ENCODE results near the gene TNPO3. TPM values are rescaled to one million over a fixed set of nuclear protein-coding genes. Genes with fewer than 3 reads are reported as not detected.
"Not testable (repeated sequence)": the region's sequence is repeated elsewhere in the genome, so short reads cannot be mapped to it uniquely, and the experiment has no call there.

The TNPO3 gene
- total RNA-seq, 2 experiments from 2014 or later: 44.3 to 48.1 TPM

GRCh38 chr7:129066290-129067131 lies 11.6 kb upstream of the TNPO3 start:
- Mint-ChIP-seq H3K4me1 (peaks cover 6% of the 10 kb centered on the region), H3K4me3 (no peak overlapping the region), H3K27me3 (peaks cover 19% of the 10 kb centered on the region), H3K36me3 (ENCODE audit: low read depth) (no peaks in the 10 kb centered on the region), H3K9me3 (peaks cover 7% of the 10 kb centered on the region), H3K27ac (no peak overlapping the region)
- ChIA-PET POLR2A (no interaction called here), CTCF (interaction anchor here (1.1 to 1.4 kb wide), 2 partner anchors 18 to 25 kb away, joined by 3 to 6 read pairs; no protein-coding TSS in a partner anchor)
- no peak for DNase-seq

- ChIA-PET POLR2A (interaction anchor here (0.7 kb wide), 1 partner anchor 9 kb away, joined by 4 read pairs; no protein-coding TSS in a partner anchor), CTCF (interaction anchor here (0.8 to 2.1 kb wide), 4 partner anchors 9 to 154 kb away, joined by 3 to 8 read pairs (median 4); no protein-coding TSS in a partner anchor)
- Mint-ChIP-seq H3K27me3 (peaks cover 16% of the 10 kb centered on the region), H3K27ac (peak overlapping the region; percentile 99), H3K4me3 (peak overlapping the region; percentile 94), H3K9me3 (no peaks in the 10 kb centered on the region), H3K4me1 (peaks cover 26% of the 10 kb centered on the region), H3K36me3 (ENCODE audit: low read depth) (peaks cover 16% of the 10 kb centered on the region)
- DNase-seq: no peak
These were observed 1.1 kb upstream of the TNPO3 start for GRCh38 chr7:129055861-129056464.

GRCh38 chr7:129055294-129055816 lies 444 bp upstream of the TNPO3 start:
- POLR2A ChIA-PET: interaction anchor here (0.7 kb wide), 1 partner anchor 10 kb away, joined by 4 read pairs; no protein-coding TSS in a partner anchor
- no peaks in the 10 kb centered on the region for H3K9me3 Mint-ChIP-seq
- CTCF ChIA-PET: interaction anchor here (0.8 to 2.1 kb wide), 6 partner anchors 10 to 155 kb away, joined by 3 to 8 read pairs (median 4); no protein-coding TSS in a partner anchor
- H3K27me3 Mint-ChIP-seq: peaks cover 16% of the 10 kb centered on the region
- H3K4me3 Mint-ChIP-seq: peak overlapping the region; percentile 94
- H3K27ac Mint-ChIP-seq: peak overlapping the region; percentile 99
- H3K4me1 Mint-ChIP-seq: peaks cover 31% of the 10 kb centered on the region
- no peak for DNase-seq
- peaks cover 22% of the 10 kb centered on the region for H3K36me3 Mint-ChIP-seq (ENCODE audit: low read depth)

GRCh38 chr7:129053938-129054437 lies 923 bp downstream of the TNPO3 start:
- DNase-seq: no peak
- CTCF ChIA-PET: interaction anchor here (0.7 to 2.1 kb wide), 6 partner anchors 11 to 137 kb away, joined by 3 to 8 read pairs (median 4); no protein-coding TSS in a partner anchor
- peak overlapping the region; percentile 94 for H3K4me3 Mint-ChIP-seq
- no peaks in the 10 kb centered on the region for H3K9me3 Mint-ChIP-seq
- POLR2A ChIA-PET: interaction anchor here (0.6 kb wide), 2 partner anchors 9 to 775 kb away, joined by 3 to 7 read pairs; no protein-coding TSS in a partner anchor
- H3K27me3 Mint-ChIP-seq: peaks cover 8% of the 10 kb centered on the region
- peak overlapping the region; percentile 99 for H3K27ac Mint-ChIP-seq
- peaks cover 30% of the 10 kb centered on the region for H3K36me3 Mint-ChIP-seq (ENCODE audit: low read depth)
- peaks cover 40% of the 10 kb centered on the region for H3K4me1 Mint-ChIP-seq

GRCh38 chr7:129052441-129052840 lies 2.5 kb downstream of the TNPO3 start:
- Mint-ChIP-seq H3K9me3 (no peaks in the 10 kb centered on the region), H3K27me3 (no peaks in the 10 kb centered on the region)
- CTCF ChIA-PET: interaction anchor here (1.0 kb wide), 1 partner anchor 11 kb away, joined by 3 read pairs; no protein-coding TSS in a partner anchor

GRCh38 chr7:129051459-129051858 lies 3.5 kb downstream of the TNPO3 start:
- H3K27ac Mint-ChIP-seq, DNase-seq, H3K9me3 Mint-ChIP-seq, H3K27me3 Mint-ChIP-seq, POLR2A ChIA-PET, H3K4me3 Mint-ChIP-seq: not testable (repeated sequence)
- CTCF ChIA-PET: interaction anchor here (0.6 to 1.0 kb wide), 3 partner anchors 10 to 485 kb away, joined by 3 read pairs; no protein-coding TSS in a partner anchor
- H3K36me3 Mint-ChIP-seq (ENCODE audit: low read depth): peaks cover 53% of the 10 kb centered on the region
- H3K4me1 Mint-ChIP-seq: peaks cover 60% of the 10 kb centered on the region

More at GRCh38 chr7:129052441-129052840, 2.5 kb downstream of the TNPO3 start:
- Mint-ChIP-seq H3K27ac (no peak overlapping the region), H3K4me3 (peak overlapping the region; percentile 94), H3K36me3 (ENCODE audit: low read depth) (peaks cover 43% of the 10 kb centered on the region), H3K4me1 (peaks cover 50% of the 10 kb centered on the region)
- DNase-seq: no peak
- POLR2A ChIA-PET: interaction anchor here (0.6 kb wide), 1 partner anchor 506 kb away, joined by 4 read pairs; no protein-coding TSS in a partner anchor

GRCh38 chr7:129047761-129048160 lies 7.2 kb downstream of the TNPO3 start:
- ChIA-PET POLR2A (no interaction called here), CTCF (interaction anchor here (0.5 kb wide), 1 partner anchor 418 kb away, joined by 4 read pairs; no protein-coding TSS in a partner anchor)
- H3K36me3 Mint-ChIP-seq (ENCODE audit: low read depth): peaks cover 53% of the 10 kb centered on the region
- H3K27ac Mint-ChIP-seq: no peak overlapping the region
- no peaks in the 10 kb centered on the region for H3K9me3 Mint-ChIP-seq
- DNase-seq: no peak
- no peaks in the 10 kb centered on the region for H3K27me3 Mint-ChIP-seq
- peaks cover 71% of the 10 kb centered on the region for H3K4me1 Mint-ChIP-seq
- no peak overlapping the region for H3K4me3 Mint-ChIP-seq

GRCh38 chr7:129045682-129046081 lies 9.2 kb downstream of the TNPO3 start:
- H3K27me3 Mint-ChIP-seq: no peaks in the 10 kb centered on the region
- H3K4me1 Mint-ChIP-seq: peaks cover 74% of the 10 kb centered on the region
- no peak for DNase-seq
- peaks cover 44% of the 10 kb centered on the region for H3K36me3 Mint-ChIP-seq (ENCODE audit: low read depth)
- POLR2A ChIA-PET: interaction anchor here (0.7 kb wide), 1 partner anchor 8 kb away, joined by 3 read pairs; no protein-coding TSS in a partner anchor
- CTCF ChIA-PET: interaction anchor here (1.2 kb wide), 1 partner anchor 35 kb away, joined by 4 read pairs; no protein-coding TSS in a partner anchor
- no peak overlapping the region for H3K4me3 Mint-ChIP-seq
- H3K9me3 Mint-ChIP-seq: no peaks in the 10 kb centered on the region
- H3K27ac Mint-ChIP-seq: no peak overlapping the region

- POLR2A ChIA-PET: interaction anchor here (0.6 kb wide), 1 partner anchor 188 kb away, joined by 3 read pairs; no protein-coding TSS in a partner anchor
- H3K4me1 Mint-ChIP-seq: peaks cover 61% of the 10 kb centered on the region
These were observed 11.9 kb downstream of the TNPO3 start for GRCh38 chr7:129043012-129043411.

GRCh38 chr7:129041142-129042085 lies 13.5 kb downstream of the TNPO3 start:
- H3K27ac Mint-ChIP-seq: no peak overlapping the region
- DNase-seq: no peak
- H3K4me3 Mint-ChIP-seq: no peak overlapping the region
- H3K36me3 Mint-ChIP-seq (ENCODE audit: low read depth): peaks cover 37% of the 10 kb centered on the region
- peaks cover 50% of the 10 kb centered on the region for H3K4me1 Mint-ChIP-seq
- POLR2A ChIA-PET: no interaction called here
- H3K27me3 Mint-ChIP-seq: no peaks in the 10 kb centered on the region
- CTCF ChIA-PET: interaction anchor here (0.8 kb wide), 1 partner anchor 11 kb away, joined by 3 read pairs; no protein-coding TSS in a partner anchor
- no peaks in the 10 kb centered on the region for H3K9me3 Mint-ChIP-seq

More at GRCh38 chr7:129043012-129043411, 11.9 kb downstream of the TNPO3 start:
- no peak overlapping the region for H3K27ac Mint-ChIP-seq
- no peaks in the 10 kb centered on the region for H3K27me3 Mint-ChIP-seq
- CTCF ChIA-PET: interaction anchor here (0.6 kb wide), 1 partner anchor 97 kb away, joined by 3 read pairs; no protein-coding TSS in a partner anchor
- DNase-seq: no peak
- no peaks in the 10 kb centered on the region for H3K9me3 Mint-ChIP-seq
- H3K36me3 Mint-ChIP-seq (ENCODE audit: low read depth): peaks cover 43% of the 10 kb centered on the region
- no peak overlapping the region for H3K4me3 Mint-ChIP-seq

GRCh38 chr7:129038468-129038867 lies 16.4 kb downstream of the TNPO3 start:
- H3K4me3 Mint-ChIP-seq, DNase-seq, H3K9me3 Mint-ChIP-seq, POLR2A ChIA-PET, CTCF ChIA-PET, H3K27me3 Mint-ChIP-seq, H3K27ac Mint-ChIP-seq: not testable (repeated sequence)
- Mint-ChIP-seq H3K36me3 (ENCODE audit: low read depth) (peaks cover 49% of the 10 kb centered on the region), H3K4me1 (peaks cover 32% of the 10 kb centered on the region)
